ENCODE measurements around the gene BBS9.

DNA sequence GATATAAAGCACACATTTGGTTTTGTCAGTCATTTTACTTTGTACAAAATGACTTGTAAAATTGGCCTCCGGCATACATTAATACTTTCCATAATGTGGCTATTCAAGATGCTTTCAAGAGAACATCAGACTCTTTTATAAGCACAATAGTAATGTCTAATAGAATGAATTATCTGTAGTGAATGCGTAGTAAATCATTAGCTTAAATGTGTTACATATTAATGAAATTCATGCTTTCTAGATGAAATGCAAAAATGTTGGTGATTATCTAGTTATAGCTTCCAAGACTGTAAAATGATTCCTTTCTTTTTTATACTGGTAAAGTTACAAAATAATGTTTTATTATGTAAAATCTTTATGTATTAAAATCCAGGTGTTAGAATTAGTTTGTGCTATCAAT, 144.0 kb downstream of the BBS9 start:
- TF ChIP-seq EZH2 (IDR thresholded peaks at IDR 0.05; ENCODE audit: insufficient read depth, poor library complexity, severe bottlenecking) = no peak
- TF ChIP-seq EZH2phosphoT487 (IDR thresholded peaks at IDR 0.05; ENCODE audit: insufficient read depth, low read depth) = no peak

All from GM23248 (cell line).